HG03175 (cell line): Measurements from ENCODE around the gene DACT3.

Experiments
- ATAC-seq: cut with Tn5 transposase; IDR thresholded peaks from one replicate; pipeline ENCODE4 v1.9.1; 2021; ENCODE audit warnings: mild to moderate bottlenecking, moderate library complexity; ENCODE audit not compliant: unreplicated experiment

DACT3 gene

DNA sequence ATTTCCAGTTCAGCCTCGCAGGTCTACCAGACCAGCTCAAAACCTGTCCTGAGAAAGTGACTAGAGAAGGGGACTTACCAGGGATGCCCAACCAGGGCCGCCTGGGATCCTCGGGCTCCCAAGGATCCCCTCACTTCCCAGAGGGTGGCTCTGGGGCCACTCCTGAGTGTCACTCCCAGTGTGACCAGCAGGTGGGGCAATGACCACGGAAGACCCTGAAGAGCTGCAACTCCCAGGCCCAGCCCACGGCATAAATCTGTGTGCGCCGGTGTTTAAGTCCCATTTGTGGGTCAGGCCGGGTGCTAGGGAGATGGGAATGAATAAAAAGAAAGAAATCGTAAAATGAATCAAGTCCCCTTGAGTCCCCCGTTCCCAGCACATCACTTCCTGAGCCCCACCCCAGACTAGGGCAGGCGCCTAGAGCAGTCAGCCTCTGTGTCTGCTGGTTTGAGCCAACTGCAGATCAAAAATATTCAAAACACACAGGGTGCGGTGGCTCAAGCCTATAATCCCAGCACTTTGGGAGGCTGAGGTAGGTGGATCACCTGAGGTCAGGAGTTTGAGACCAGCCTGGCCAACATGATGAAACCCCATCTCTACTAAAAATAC lies 46.8 kb downstream of the DACT3 start:
- ATAC-seq = no peak

GRCh38 chr19:46613525-46613924 lies 47.5 kb downstream of the DACT3 start:
- ATAC-seq = no peak

DNA sequence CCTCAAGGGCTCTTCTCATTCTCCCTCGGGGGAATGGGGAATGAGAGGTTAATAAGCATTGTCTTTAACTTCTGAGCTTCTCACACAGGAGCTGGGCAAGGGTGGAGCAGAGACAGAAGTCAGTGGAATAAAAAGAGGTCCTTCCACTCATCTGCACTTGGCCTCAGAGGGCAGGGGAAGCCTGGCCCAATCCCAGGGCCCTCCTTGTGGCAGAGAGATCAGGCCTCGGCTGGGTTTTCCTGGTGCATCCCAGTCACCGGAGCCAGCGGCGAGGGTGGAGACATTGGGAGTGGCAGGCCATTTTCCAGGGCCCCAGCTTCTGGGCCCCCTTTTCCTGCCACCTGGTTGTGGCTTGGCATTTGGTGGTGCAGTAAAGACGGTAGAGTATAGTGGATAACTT lies 49.2 kb downstream of the DACT3 start:
- ATAC-seq = no peak

DNA sequence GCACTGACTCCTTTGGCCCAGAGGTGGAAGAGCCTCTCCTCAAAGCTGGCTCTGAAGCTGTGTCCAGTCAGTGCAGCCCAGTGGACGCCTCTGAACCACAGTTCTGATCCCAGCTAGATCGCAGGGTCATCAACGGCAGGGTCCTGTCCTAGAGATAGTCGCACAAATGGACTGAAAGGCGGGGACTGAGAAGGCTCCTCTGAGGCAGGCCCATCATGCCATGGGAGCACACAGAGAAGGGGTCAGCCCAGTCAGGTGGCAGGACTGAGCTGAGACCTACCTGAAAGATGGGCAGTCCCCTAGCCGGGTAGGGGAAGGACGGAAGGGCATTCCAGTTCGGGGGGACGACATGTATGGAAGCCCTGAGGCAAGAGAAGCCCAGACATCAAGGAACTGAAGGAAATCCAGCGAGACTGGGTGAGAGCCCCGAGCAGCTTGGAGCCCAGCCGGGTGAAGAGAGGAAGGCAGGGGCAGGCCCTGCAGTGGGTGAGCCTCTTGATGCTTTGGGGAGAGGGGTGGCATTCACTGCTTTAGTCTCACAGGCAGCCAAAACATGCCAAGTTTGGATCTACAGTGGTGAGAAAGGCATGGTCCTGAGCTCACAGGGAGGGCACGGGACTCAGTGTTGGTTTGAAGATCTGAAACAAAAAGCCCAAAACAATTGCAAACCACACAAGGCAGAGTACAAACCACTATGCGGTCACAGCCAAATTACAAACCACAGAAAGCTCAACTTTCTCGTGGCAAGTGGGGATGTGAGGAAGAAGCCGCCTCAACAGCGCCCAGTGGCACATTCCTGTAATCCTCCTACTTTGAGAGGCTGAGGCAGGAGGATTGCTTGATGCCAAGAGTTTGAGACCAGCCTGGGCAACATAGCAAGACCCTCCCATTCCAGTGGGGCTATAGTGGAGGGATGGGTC lies 49.9 kb downstream of the DACT3 start:
- no peak for ATAC-seq

- no peak for ATAC-seq
Measured at GRCh38 chr19:46610413-46610775, 50.6 kb downstream of the DACT3 start.

- ATAC-seq = no peak
Measured at GRCh38 chr19:46609511-46610412, 51.2 kb downstream of the DACT3 start.

GRCh38 chr19:46608581-46609345 lies 52.2 kb downstream of the DACT3 start:
- no peak for ATAC-seq

DNA sequence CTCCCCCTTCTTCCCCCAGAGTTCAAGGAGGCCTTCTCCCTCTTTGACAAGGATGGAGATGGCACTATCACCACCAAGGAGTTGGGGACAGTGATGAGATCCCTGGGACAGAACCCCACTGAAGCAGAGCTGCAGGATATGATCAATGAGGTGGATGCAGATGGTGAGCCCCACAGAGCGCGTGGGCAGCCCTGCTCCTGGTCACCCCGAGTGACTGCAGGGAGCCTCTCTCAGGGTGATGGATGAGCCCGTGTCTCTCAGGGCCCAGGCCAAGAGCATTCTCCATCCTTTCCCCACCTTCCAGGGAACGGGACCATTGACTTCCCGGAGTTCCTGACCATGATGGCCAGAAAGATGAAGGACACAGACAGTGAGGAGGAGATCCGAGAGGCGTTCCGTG lies 52.8 kb downstream of the DACT3 start:
- no peak for ATAC-seq

DNA sequence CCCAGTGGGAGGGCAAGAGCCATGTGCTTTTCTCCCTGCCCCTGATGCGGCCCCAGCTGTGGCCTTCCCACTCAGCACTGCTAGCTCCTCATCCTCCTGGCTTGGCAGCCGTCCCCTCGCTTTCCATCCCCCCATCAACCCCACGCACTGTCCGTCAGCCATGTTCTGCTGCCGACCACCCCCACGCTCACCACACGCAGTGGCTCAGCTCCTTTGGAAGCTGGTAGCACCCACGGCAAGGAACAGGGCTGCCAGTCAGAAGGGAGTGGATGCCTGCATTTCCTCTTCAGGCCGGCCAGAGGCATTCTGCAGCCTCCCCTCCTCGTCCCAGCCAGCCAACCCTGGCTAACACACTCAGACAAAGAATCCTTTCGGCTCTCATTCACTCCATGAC lies 53.5 kb downstream of the DACT3 start:
- ATAC-seq = no peak

GRCh38 chr19:46606681-46607447 lies 54.1 kb downstream of the DACT3 start:
- no peak for ATAC-seq

DNA sequence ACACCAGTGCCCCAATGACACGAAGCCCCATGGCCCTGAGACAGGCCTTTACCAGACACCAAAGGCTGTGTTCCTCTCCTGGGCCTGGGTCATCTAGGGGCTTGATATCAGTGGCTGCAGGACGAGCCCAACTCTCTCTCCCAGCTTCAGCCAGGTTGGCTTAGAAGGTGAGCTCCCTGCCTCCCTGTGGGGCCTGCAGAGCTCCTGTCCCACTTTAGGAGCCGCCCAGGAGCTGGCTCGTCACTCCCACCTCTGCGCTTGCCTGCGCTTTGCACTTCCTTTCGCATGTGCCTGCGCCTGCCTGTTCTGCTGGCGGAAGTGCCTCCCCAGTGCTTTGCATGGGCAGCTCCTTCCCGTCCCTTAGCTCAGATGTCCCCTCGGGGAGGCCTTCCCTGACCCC lies 55.0 kb downstream of the DACT3 start:
- ATAC-seq = no peak

- no peak for ATAC-seq
Measured at GRCh38 chr19:46605356-46605821, 55.6 kb downstream of the DACT3 start.

DNA sequence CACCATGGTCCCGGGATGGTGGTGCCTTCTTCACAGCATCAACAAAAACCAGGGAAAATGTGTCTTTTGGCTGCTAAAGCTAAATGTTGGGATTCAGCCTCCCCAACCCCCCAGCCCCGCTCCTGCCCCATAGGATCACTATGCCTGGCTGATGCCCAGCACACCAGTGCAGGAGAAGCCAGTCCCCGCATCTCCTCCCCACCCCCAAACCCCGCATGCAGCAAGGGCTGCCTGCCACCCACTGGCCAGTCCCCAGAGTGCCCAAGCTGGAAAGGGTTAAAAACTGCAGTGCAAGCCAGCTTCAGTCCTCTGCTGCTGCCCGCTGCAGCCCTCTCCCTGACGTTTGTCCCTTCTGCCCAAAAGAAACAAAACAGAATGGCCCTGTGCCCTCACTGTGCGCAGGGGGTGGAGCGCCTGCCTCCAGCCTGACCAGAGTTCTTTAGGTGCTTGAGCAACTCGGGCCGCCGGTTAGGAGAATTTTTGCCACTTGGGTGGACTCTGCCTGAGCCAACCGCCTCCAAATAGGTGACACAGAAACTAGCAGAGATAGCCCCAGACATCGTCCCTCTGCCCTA lies 56.1 kb downstream of the DACT3 start:
- ATAC-seq = no peak

- ATAC-seq = no peak
Measured at GRCh38 chr19:46603752-46604231, 57.2 kb downstream of the DACT3 start.

- ATAC-seq = no peak
Measured at GRCh38 chr19:46603195-46603637, 57.8 kb downstream of the DACT3 start.

DNA sequence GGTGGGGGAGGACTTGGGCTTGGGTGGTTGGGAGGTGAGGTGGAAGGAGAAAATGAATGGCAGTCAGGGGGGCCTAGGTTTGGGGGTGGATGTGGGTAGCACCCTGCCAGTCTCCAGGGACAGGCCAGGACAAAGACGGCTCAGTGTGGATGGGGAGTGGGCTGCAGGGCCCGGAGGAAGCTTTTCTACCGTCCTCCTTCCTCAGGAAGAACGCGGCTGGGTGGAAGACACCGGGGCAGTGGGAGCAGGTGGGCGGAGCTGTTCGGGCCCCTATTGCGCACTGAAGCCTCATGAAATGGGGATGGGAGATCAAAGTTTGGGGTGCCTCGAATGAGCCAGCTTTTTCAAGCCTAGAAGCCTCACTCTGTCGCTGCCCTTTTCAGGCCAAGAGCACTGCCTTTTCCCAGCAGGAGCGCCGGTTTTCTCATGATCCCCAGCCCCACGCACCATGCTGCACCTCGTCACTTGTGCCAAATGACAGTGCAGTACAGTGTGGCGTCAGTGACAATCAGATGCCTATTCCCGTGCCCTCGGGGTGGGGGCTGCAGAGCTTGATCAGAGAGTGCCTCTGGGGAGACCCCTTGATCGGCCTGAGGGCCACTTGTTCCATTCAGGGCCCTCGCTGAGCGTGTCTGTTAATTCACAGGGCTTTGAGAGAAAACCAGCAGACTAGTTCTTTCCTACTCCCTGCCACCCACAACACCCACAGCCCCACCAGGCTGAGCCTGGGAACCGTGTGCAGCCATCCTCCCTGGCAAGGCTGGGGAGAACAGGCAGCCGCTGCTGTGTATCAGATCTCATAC lies 58.4 kb downstream of the DACT3 start:
- ATAC-seq = no peak

GRCh38 chr19:46601318-46602224 lies 59.4 kb downstream of the DACT3 start, which contains the start of gene CALM3:
TSS of gene CALM3 (plus strand) at chr19:46601330. CDS start at chr19:46601435, 105 bp downstream.
- ATAC-seq = no peak
